Peyer's patch (tissue), 4 donors: ENCODE measurements around the gene WWTR1. TPM values are rescaled to one million over a fixed set of nuclear protein-coding genes. Genes with fewer than 3 reads are reported as not detected.

Experiments used
- DNase-seq, 3 donors: peaks; one replicate each; pipeline ENCODE4 v3.0.0-alpha.2; 2017 to 2019
- H3K27ac ChIP-seq, 4 donors: fragments of 200-600 bp; sonication (generic); one replicate each; pipeline ENCODE4 v1.5.1; 2016 to 2019
- H3K27me3 ChIP-seq, 2 donors: fragments of 200-600 bp; sonication (generic); one replicate each; pipeline ENCODE4 v1.5.1; 2019
- H3K36me3 ChIP-seq, 3 donors: fragments of 200-600 bp; sonication (generic); one replicate each; pipeline ENCODE4 v1.5.1; 2016 to 2019
- H3K4me1 ChIP-seq, 4 donors: fragments of 200-600 bp; sonication (generic); one replicate each; pipeline ENCODE4 v1.5.1; 2016 to 2019
- H3K4me3 ChIP-seq, 4 donors: fragments of 200-600 bp; sonication (generic); 1 replicate in 3 of 4; 2 replicates in 1 of 4; pipeline ENCODE4 v1.5.1; 2016 to 2019; ENCODE audit warnings: mild to moderate bottlenecking in 1 of 4
- H3K9me3 ChIP-seq, 4 donors: fragments of 200-600 bp; sonication (generic); one replicate each; pipeline ENCODE4 v1.5.1; 2016 to 2019; ENCODE audit warnings: mild to moderate bottlenecking in 1 of 4
- CTCF ChIP-seq, 6 experiments: fragments of 450-650 bp in 4 of 6; fragments of 200-600 bp in 2 of 6; sonication (generic) in 1 of 6; IDR thresholded peaks; one replicate each; pipeline ENCODE4 v1.5.1; 2017 to 2019; ENCODE audit warnings: antibody characterized with exemption in 6 of 6, mild to moderate bottlenecking in 3 of 6, moderate library complexity in 1 of 6
- POLR2A ChIP-seq, 2 donors: fragments of 450-650 bp; IDR thresholded peaks; one replicate each; pipeline ENCODE4 v1.5.1; 2017; ENCODE audit warnings: antibody characterized with exemption in 2 of 2, mild to moderate bottlenecking in 2 of 2, moderate library complexity in 2 of 2
- total RNA-seq, 4 donors: library from RNA; depleted of rRNA; stranded (reverse); fragments of >200 nt; gene quantifications; one replicate each; pipeline ENCODE4 v1.1.0, GENCODE V29; 2016

Gene WWTR1
- total RNA-seq, 4 donors from 2014 or later: 13.8 to 62.7 (median 18.5) TPM

GRCh38 chr3:149646181-149646766, 11.6 kb downstream of the WWTR1 start:
- no peak for DNase-seq
- no peaks in the 10 kb centered on the region for H3K9me3 ChIP-seq
- no peaks in the 10 kb centered on the region for H3K36me3 ChIP-seq
- no peak overlapping the region for H3K4me3 ChIP-seq
- H3K27ac ChIP-seq: no peak overlapping the region
- TF ChIP-seq POLR2A (IDR thresholded peaks at IDR 0.05) (no peak), CTCF (IDR thresholded peaks at IDR 0.05) (no peak)
- peaks cover 0 to 24% (median 0%) of the 10 kb centered on the region in 4 donors for H3K4me1 ChIP-seq
- no peaks in the 10 kb centered on the region for H3K27me3 ChIP-seq

GRCh38 chr3:149643963-149644362, 13.9 kb downstream of the WWTR1 start:
- Histone ChIP-seq H3K36me3 (no peaks in the 10 kb centered on the region), H3K27ac (no peak overlapping the region), H3K9me3 (no peaks in the 10 kb centered on the region), H3K4me3 (no peak overlapping the region), H3K27me3 (no peaks in the 10 kb centered on the region), H3K4me1 (peaks cover 0 to 20% (median 0%) of the 10 kb centered on the region in 4 donors)
- TF ChIP-seq POLR2A (IDR thresholded peaks at IDR 0.05): no peak
- no peak for TF ChIP-seq CTCF (IDR thresholded peaks at IDR 0.05)
- DNase-seq: no peak

GRCh38 chr3:149643482-149643798, 14.4 kb downstream of the WWTR1 start:
- Histone ChIP-seq H3K27me3 (no peaks in the 10 kb centered on the region), H3K4me3 (no peak overlapping the region), H3K9me3 (no peaks in the 10 kb centered on the region), H3K27ac (no peak overlapping the region), H3K4me1 (peaks cover 0 to 15% (median 0%) of the 10 kb centered on the region in 4 donors), H3K36me3 (no peaks in the 10 kb centered on the region)
- TF ChIP-seq POLR2A (IDR thresholded peaks at IDR 0.05) (no peak), CTCF (IDR thresholded peaks at IDR 0.05) (no peak)
- DNase-seq: no peak

GRCh38 chr3:149640976-149641728, 16.7 kb downstream of the WWTR1 start:
- Histone ChIP-seq H3K36me3 (no peaks in the 10 kb centered on the region), H3K27me3 (no peaks in the 10 kb centered on the region), H3K4me3 (no peak overlapping the region), H3K27ac (no peak overlapping the region), H3K4me1 (peaks cover 0 to 7% (median 0%) of the 10 kb centered on the region in 4 donors), H3K9me3 (no peaks in the 10 kb centered on the region)
- DNase-seq: no peak
- no peak for TF ChIP-seq CTCF (IDR thresholded peaks at IDR 0.05)

GRCh38 chr3:149639093-149639486, 18.7 kb downstream of the WWTR1 start:
- peak overlapping the region in 1 of 4 donors; percentile 17 for H3K4me3 ChIP-seq
- no peaks in the 10 kb centered on the region for H3K36me3 ChIP-seq
- H3K27me3 ChIP-seq: no peaks in the 10 kb centered on the region
- TF ChIP-seq POLR2A (IDR thresholded peaks at IDR 0.05) (no peak), CTCF (IDR thresholded peaks at IDR 0.05) (no peak)
- peaks cover 0 to 13% (median 0%) of the 10 kb centered on the region in 4 donors for H3K4me1 ChIP-seq
- peak overlapping the region in 2 of 4 donors; percentile 25 to 36 for H3K27ac ChIP-seq
- no peaks in the 10 kb centered on the region for H3K9me3 ChIP-seq
- DNase-seq: no peak
